Ishikawa (cell line): ENCODE results near the gene PCDHB4.

Experiments
- CEBPB ChIP-seq: IDR thresholded peaks from 2 replicates; pipeline ENCODE4 v1.6.1; 2012
- CREB1 ChIP-seq: IDR thresholded peaks from 2 replicates; pipeline ENCODE4 v1.6.1; 2012; ENCODE audit warnings: low read depth
- EP300 ChIP-seq: IDR thresholded peaks from 2 replicates; pipeline ENCODE4 v1.6.1; 2012; ENCODE audit warnings: borderline replicate concordance
- FOXM1 ChIP-seq: IDR thresholded peaks from 2 replicates; pipeline ENCODE4 v1.6.1; 2012; ENCODE audit warnings: low read depth, borderline replicate concordance
- MAX ChIP-seq: IDR thresholded peaks from 2 replicates; pipeline ENCODE4 v1.6.1; 2012
- NFIC ChIP-seq: IDR thresholded peaks from 2 replicates; pipeline ENCODE4 v1.6.1; 2012
- RAD21 ChIP-seq: IDR thresholded peaks from 2 replicates; pipeline ENCODE4 v1.6.1; 2012; ENCODE audit warnings: low read depth
- REST ChIP-seq: IDR thresholded peaks from 2 replicates; pipeline ENCODE4 v1.6.1; 2012; ENCODE audit warnings: low read depth, mild to moderate bottlenecking
- TAF1 ChIP-seq: IDR thresholded peaks from 2 replicates; pipeline ENCODE4 v1.6.1; 2012; ENCODE audit warnings: low read depth, mild to moderate bottlenecking
- TCF12 ChIP-seq: IDR thresholded peaks from 2 replicates; pipeline ENCODE4 v1.6.1; 2012; ENCODE audit warnings: low read depth
- TEAD4 ChIP-seq: IDR thresholded peaks from 2 replicates; pipeline ENCODE4 v1.6.1; 2012
- YY1 ChIP-seq: IDR thresholded peaks from 2 replicates; pipeline ENCODE4 v1.6.1; 2012; ENCODE audit warnings: low read depth
- ZBTB7A ChIP-seq: IDR thresholded peaks from 2 replicates; pipeline ENCODE4 v1.6.1; 2012; ENCODE audit warnings: low read depth

DNA sequence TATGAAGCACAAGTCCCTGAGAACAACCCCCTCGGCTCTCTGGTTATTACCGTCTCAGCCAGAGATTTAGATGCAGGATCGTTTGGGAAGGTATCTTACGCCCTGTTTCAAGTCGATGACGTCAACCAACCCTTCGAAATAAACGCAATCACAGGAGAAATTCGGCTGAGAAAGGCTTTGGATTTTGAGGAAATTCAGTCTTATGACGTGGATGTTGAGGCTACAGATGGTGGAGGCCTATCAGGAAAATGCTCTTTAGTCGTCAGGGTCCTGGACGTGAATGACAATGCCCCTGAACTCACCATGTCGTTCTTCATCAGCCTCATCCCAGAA is 29.3 kb downstream of the PCDHB4 start:
- TF ChIP-seq CREB1 = no peak
- TF ChIP-seq REST = no peak
- no peak for TF ChIP-seq FOXM1
- no peak for TF ChIP-seq TCF12
- TF ChIP-seq RAD21 = no peak
- TF ChIP-seq MAX = no peak
- no peak for TF ChIP-seq TAF1
- TF ChIP-seq TEAD4 = no peak
- TF ChIP-seq EP300 = no peak
- no peak for TF ChIP-seq YY1
- TF ChIP-seq CEBPB = no peak
- no peak for TF ChIP-seq ZBTB7A
- TF ChIP-seq NFIC = no peak
